HepG2 (cell line): ENCODE measurements around the gene YJEFN3. TPM values are rescaled to one million over a fixed set of nuclear protein-coding genes. Genes with fewer than 3 reads are reported as not detected.

Experiments
- CAMTA2 ChIP-seq: sonication (generic); formaldehyde crosslinking; IDR thresholded peaks from 2 replicates; pipeline ENCODE4 v1.4.0; 2020; ENCODE audit warnings: mild to moderate bottlenecking, missing genetic modification reagents, borderline replicate concordance
- DMAP1 ChIP-seq: IDR thresholded peaks from 2 replicates; pipeline ENCODE4 v1.6.1; 2016
- GLI4 ChIP-seq: sonication (generic); formaldehyde crosslinking; IDR thresholded peaks from 2 replicates; pipeline ENCODE4 v1.5.1; 2020; ENCODE audit warnings: missing genetic modification reagents, mild to moderate bottlenecking, moderate library complexity, borderline replicate concordance
- HIVEP1 ChIP-seq: sonication (generic); formaldehyde crosslinking; IDR thresholded peaks from 2 replicates; pipeline ENCODE4 v1.4.0; 2020; ENCODE audit warnings: mild to moderate bottlenecking, missing genetic modification reagents
- MBNL3 ChIP-seq: fragments of 250-450 bp; sonication (Bioruptor Pico); conservative IDR thresholded peaks from 2 replicates; pipeline ENCODE4 v1.8.0; 2022; ENCODE audit warnings: mild to moderate bottlenecking, inconsistent platforms
- MEIS2 ChIP-seq: sonication (generic); formaldehyde crosslinking; IDR thresholded peaks from 2 replicates; pipeline ENCODE4 v1.9.0; 2021; ENCODE audit warnings: mild to moderate bottlenecking, missing genetic modification reagents
- MXI1 ChIP-seq: IDR thresholded peaks from 3 replicates; pipeline ENCODE4 v1.6.1; 2012; ENCODE audit warnings: low read depth, low read length, inconsistent platforms, borderline replicate concordance
- PAF1 ChIP-seq: IDR thresholded peaks from 2 replicates; pipeline ENCODE4 v1.6.1; 2016; ENCODE audit warnings: missing genetic modification reagents, missing compliant biosample characterization
- SATB2 ChIP-seq: sonication (generic); formaldehyde crosslinking; IDR thresholded peaks from 2 replicates; pipeline ENCODE4 v1.5.0; 2020; ENCODE audit warnings: missing genetic modification reagents
- SETDB1 ChIP-seq: sonication (generic); formaldehyde crosslinking; IDR thresholded peaks from 2 replicates; pipeline ENCODE4 v1.5.1; 2020; ENCODE audit warnings: missing genetic modification reagents, mild to moderate bottlenecking, borderline replicate concordance
- SMAD3 ChIP-seq: sonication (generic); formaldehyde crosslinking; IDR thresholded peaks from 2 replicates; pipeline ENCODE4 v1.4.0; 2020; ENCODE audit warnings: missing genetic modification reagents
- SYNCRIP ChIP-seq: fragments of 200-400 bp; formaldehyde crosslinking; IDR thresholded peaks from 2 replicates; pipeline ENCODE4 v1.6.1; 2018; ENCODE audit warnings: mild to moderate bottlenecking, low read depth, low read length; ENCODE audit not compliant: insufficient read depth
- TEAD2 ChIP-seq: sonication (generic); formaldehyde crosslinking; IDR thresholded peaks from 2 replicates; pipeline ENCODE4 v1.9.0; 2021; ENCODE audit warnings: missing genetic modification reagents
- TRIM24 ChIP-seq: sonication (generic); formaldehyde crosslinking; IDR thresholded peaks from 2 replicates; pipeline ENCODE4 v1.8.0; 2022; ENCODE audit warnings: mild to moderate bottlenecking, missing genetic modification reagents
- ZBTB7A ChIP-seq: sonication (generic); formaldehyde crosslinking; IDR thresholded peaks from 2 replicates; pipeline ENCODE4 v1.8.0; 2022; ENCODE audit warnings: mild to moderate bottlenecking, missing genetic modification reagents
- ZFP41 ChIP-seq: sonication (generic); formaldehyde crosslinking; IDR thresholded peaks from 2 replicates; pipeline ENCODE4 v1.4.0; 2020; ENCODE audit warnings: mild to moderate bottlenecking, missing genetic modification reagents, borderline replicate concordance
- ZGPAT ChIP-seq: IDR thresholded peaks from 2 replicates; pipeline ENCODE4 v1.6.1; 2016; ENCODE audit warnings: mild to moderate bottlenecking
- ZMYM4 ChIP-seq: sonication (generic); formaldehyde crosslinking; IDR thresholded peaks from 2 replicates; pipeline ENCODE4 v1.8.1; 2023; ENCODE audit warnings: mild to moderate bottlenecking, missing genetic modification reagents
- ZNF367 ChIP-seq: sonication (generic); formaldehyde crosslinking; IDR thresholded peaks from 2 replicates; pipeline ENCODE4 v1.4.0; 2020; ENCODE audit warnings: missing genetic modification reagents, borderline replicate concordance
- ZNF678 ChIP-seq: sonication (generic); formaldehyde crosslinking; IDR thresholded peaks from 2 replicates; pipeline ENCODE4 v1.4.0; 2020; ENCODE audit warnings: mild to moderate bottlenecking, missing genetic modification reagents
- ZNF737 ChIP-seq: sonication (generic); formaldehyde crosslinking; IDR thresholded peaks from 2 replicates; pipeline ENCODE4 v1.5.0; 2020; ENCODE audit warnings: missing genetic modification reagents, mild to moderate bottlenecking, borderline replicate concordance
- ZNF75D ChIP-seq: sonication (generic); formaldehyde crosslinking; IDR thresholded peaks from 2 replicates; pipeline ENCODE4 v1.8.1; 2023; ENCODE audit warnings: missing genetic modification reagents, mild to moderate bottlenecking, borderline replicate concordance
- ZNF772 ChIP-seq: sonication (generic); formaldehyde crosslinking; IDR thresholded peaks from 2 replicates; pipeline ENCODE4 v1.5.0; 2020; ENCODE audit warnings: mild to moderate bottlenecking, missing genetic modification reagents
- ZNF781 ChIP-seq: sonication (generic); formaldehyde crosslinking; IDR thresholded peaks from 2 replicates; pipeline ENCODE4 v1.5.1; 2020; ENCODE audit warnings: borderline replicate concordance, mild to moderate bottlenecking, missing genetic modification reagents; ENCODE audit errors: not compliant biosample characterization
- polyA plus RNA-seq, 8 experiments: library from polyadenylated mRNA; depleted of rRNA in 3 of 8; stranded (reverse) in 7 of 8; unstranded in 1 of 8; fragments of >200 nt; fragmentation: Illumina TruSeq in 4 of 8; extraction: Trizol in 4 of 8; gene quantifications; 2 replicates each; pipeline versions ENCODE4 v1.2.1 to v1.2.3, GENCODE V29; 2011 to 2016; ENCODE audit warnings: low read depth in 4 of 8, missing spikeins in 1 of 8, mixed read lengths in 1 of 8; ENCODE audit not compliant: insufficient read depth in 1 of 8
- total RNA-seq, 5 experiments: library from RNA; depleted of rRNA; stranded (reverse); fragments of >200 nt; fragmentation: Illumina TruSeq; extraction: Trizol; gene quantifications; 2 replicates each; pipeline ENCODE4 v1.2.3, GENCODE V29; 2016; ENCODE audit warnings: low read depth in 1 of 5
- TF ChIP-seq, protein P1 (sequence below), 2 experiments: fragments of 450-650 bp in 1 of 2; sonication (generic) in 1 of 2; formaldehyde crosslinking; IDR thresholded peaks; 2 replicates each; pipeline versions ENCODE4 v1.5.0 to v1.8.0; 2020 to 2022; ENCODE audit warnings: mild to moderate bottlenecking in 1 of 2, missing genetic modification reagents in 1 of 2

Gene YJEFN3
- total and polyA plus RNA-seq, 2 of the 13 experiments (the other 11 are each of a cell fraction or from before 2014, with no cell fraction given) = 0.89 to 4.0 TPM

- TF ChIP-seq SATB2 (CRISPR knock-in tag) = no peak; the same call in none of the 2 replicates
- TF ChIP-seq PAF1 (CRISPR knock-in tag) = no peak
- no peak for TF ChIP-seq CAMTA2 (CRISPR knock-in tag)
- TF ChIP-seq SETDB1 (CRISPR knock-in tag) = no peak
- TF ChIP-seq ZMYM4 (CRISPR knock-in tag) = peak; percentile 71
- no peak for TF ChIP-seq MBNL3
- TF ChIP-seq, protein P1, sequence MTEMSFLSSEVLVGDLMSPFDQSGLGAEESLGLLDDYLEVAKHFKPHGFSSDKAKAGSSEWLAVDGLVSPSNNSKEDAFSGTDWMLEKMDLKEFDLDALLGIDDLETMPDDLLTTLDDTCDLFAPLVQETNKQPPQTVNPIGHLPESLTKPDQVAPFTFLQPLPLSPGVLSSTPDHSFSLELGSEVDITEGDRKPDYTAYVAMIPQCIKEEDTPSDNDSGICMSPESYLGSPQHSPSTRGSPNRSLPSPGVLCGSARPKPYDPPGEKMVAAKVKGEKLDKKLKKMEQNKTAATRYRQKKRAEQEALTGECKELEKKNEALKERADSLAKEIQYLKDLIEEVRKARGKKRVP (CRISPR knock-in tag; IDR thresholded peaks at IDR 0.05) = peak in 1 of 2 experiments; percentile 69; a peak in 2 of 4 replicates
- no peak for TF ChIP-seq ZNF75D (CRISPR knock-in tag)
- TF ChIP-seq DMAP1 (CRISPR knock-in tag) = peak; percentile 88; the same call in 1 of the 2 replicates
- TF ChIP-seq ZBTB7A = no peak; the same call in 1 of the 2 replicates
- TF ChIP-seq GLI4 (CRISPR knock-in tag) = peak; percentile 90
- no peak for TF ChIP-seq TRIM24 (CRISPR knock-in tag)
- TF ChIP-seq TEAD2 (CRISPR knock-in tag) = peak; percentile 70; the same call in 1 of the 2 replicates
- TF ChIP-seq SYNCRIP = no peak
- no peak for TF ChIP-seq ZNF367 (CRISPR knock-in tag)
- TF ChIP-seq ZNF781 (CRISPR knock-in tag) = peak; percentile 18
- no peak for TF ChIP-seq ZFP41 (CRISPR knock-in tag)
- TF ChIP-seq MEIS2 (CRISPR knock-in tag) = peak; percentile 48; the same call in 1 of the 2 replicates
- peak; percentile 72; the same call in 1 of the 2 replicates for TF ChIP-seq ZGPAT (CRISPR knock-in tag)
- TF ChIP-seq ZNF772 = no peak; the same call in 1 of the 2 replicates
- peak; percentile 92; the same call in 1 of the 3 replicates for TF ChIP-seq MXI1
- peak; percentile 53; the same call in 1 of the 2 replicates for TF ChIP-seq SMAD3 (CRISPR knock-in tag)
- TF ChIP-seq HIVEP1 (CRISPR knock-in tag) = no peak
- TF ChIP-seq ZNF737 (CRISPR knock-in tag) = peak; percentile 88; the same call in 1 of the 2 replicates
- peak; percentile 79; the same call in 1 of the 2 replicates for TF ChIP-seq ZNF678 (CRISPR knock-in tag)
Observed at GRCh38 chr19:19515642-19516519, 12.8 kb upstream of the YJEFN3 start, which contains the start of gene NDUFA13 (continued).
